GM23338 (cell line): Measurements from ENCODE around the gene CUEDC1. TPM values are rescaled to one million over a fixed set of nuclear protein-coding genes. Genes with fewer than 3 reads are reported as not detected.

Experiments
- ATAC-seq: fragments of 200-7000 bp; cut with Tn5 transposase; 3 replicates; pipeline ENCODE4 v1.9.1; 2020
- DNase-seq: peaks from one replicate; pipeline ENCODE4 v3.0.0-alpha.2; 2015; ENCODE audit warnings: low spot score
- H2AFZ ChIP-seq: fragments of 200-600 bp; sonication (generic); 2 replicates; pipeline ENCODE4 v1.8.0; 2016; ENCODE audit warnings: antibody characterized with exemption, mild to moderate bottlenecking, moderate library complexity
- H3F3A ChIP-seq: fragments of 200-600 bp; sonication (generic); replicated peaks from 2 replicates; pipeline ENCODE4 v1.8.0; 2017; ENCODE audit warnings: antibody characterized with exemption, mixed run types, low read depth
- H3K27ac ChIP-seq: fragments of 200-600 bp; sonication (generic); 2 replicates; pipeline ENCODE4 v1.6.1; 2016; ENCODE audit warnings: low read depth
- H3K27me3 ChIP-seq: fragments of 200-600 bp; sonication (generic); 2 replicates; pipeline ENCODE4 v1.8.0; 2016; ENCODE audit warnings: mild to moderate bottlenecking, mixed run types, moderate library complexity; ENCODE audit not compliant: insufficient read depth
- H3K36me3 ChIP-seq: fragments of 200-600 bp; sonication (generic); 2 replicates; pipeline ENCODE4 v1.8.0; 2016; ENCODE audit warnings: mild to moderate bottlenecking; ENCODE audit not compliant: insufficient read depth
- H3K4me1 ChIP-seq: fragments of 200-600 bp; sonication (generic); 2 replicates; pipeline ENCODE4 v1.8.0; 2016; ENCODE audit warnings: mild to moderate bottlenecking, moderate library complexity; ENCODE audit not compliant: insufficient read depth
- H3K4me2 ChIP-seq: fragments of 200-600 bp; sonication (generic); 2 replicates; pipeline ENCODE4 v1.7.1; 2017; ENCODE audit warnings: mixed run types
- H3K4me3 ChIP-seq: fragments of 200-600 bp; sonication (generic); 2 replicates; pipeline ENCODE4 v1.6.1; 2016; ENCODE audit warnings: mixed run types
- H3K79me2 ChIP-seq: fragments of 200-600 bp; sonication (generic); replicated peaks from 2 replicates; pipeline ENCODE4 v1.8.0; 2017; ENCODE audit warnings: mild to moderate bottlenecking; ENCODE audit not compliant: insufficient read depth
- H3K9me2 ChIP-seq: fragments of 200-600 bp; sonication (generic); 2 replicates; pipeline ENCODE4 v1.8.0; 2017; ENCODE audit not compliant: insufficient read depth
- H4K20me1 ChIP-seq: fragments of 200-600 bp; sonication (generic); replicated peaks from 2 replicates; pipeline ENCODE4 v1.8.0; 2017; ENCODE audit warnings: mild to moderate bottlenecking; ENCODE audit not compliant: insufficient read depth
- H3K27ac Mint-ChIP-seq: 2 replicates; pipeline ENCODE4 v1.8.0; 2020; ENCODE audit warnings: inconsistent platforms, mild to moderate bottlenecking, moderate library complexity, mixed read lengths
- H3K27me3 Mint-ChIP-seq: 3 replicates; pipeline ENCODE4 v1.8.0; 2022; ENCODE audit warnings: low read depth, mild to moderate bottlenecking, moderate library complexity, mixed read lengths, inconsistent platforms; ENCODE audit not compliant: insufficient read depth, poor library complexity
- H3K36me3 Mint-ChIP-seq: 3 replicates; pipeline ENCODE4 v1.8.0; 2021; ENCODE audit warnings: low read depth, mild to moderate bottlenecking, inconsistent platforms, moderate library complexity, mixed read lengths
- H3K4me1 Mint-ChIP-seq: 3 replicates; pipeline ENCODE4 v1.8.0; 2020; ENCODE audit warnings: mild to moderate bottlenecking, inconsistent platforms, mixed read lengths
- H3K4me3 Mint-ChIP-seq: 3 replicates; pipeline ENCODE4 v1.8.0; 2021; ENCODE audit warnings: moderate library complexity, mild to moderate bottlenecking, inconsistent platforms, mixed read lengths
- H3K9me3 Mint-ChIP-seq: 3 replicates; pipeline ENCODE4 v1.8.0; 2020; ENCODE audit warnings: moderate library complexity, mild to moderate bottlenecking, inconsistent platforms, mixed read lengths
- CREB1 ChIP-seq: fragments of 250-450 bp; sonication (Bioruptor Pico); IDR thresholded peaks from 2 replicates; pipeline ENCODE4 v1.5.0; 2020; ENCODE audit warnings: low read depth, mild to moderate bottlenecking, moderate library complexity
- CTCF ChIP-seq, 2 experiments: fragments of 200-600 bp in 1 of 2; sonication (generic) in 1 of 2; conservative IDR thresholded peaks; 2 replicates each; pipeline versions ENCODE4 v1.5.1 to v1.6.1; 2016 to 2017; ENCODE audit warnings: antibody characterized with exemption in 2 of 2, low read depth in 2 of 2, mild to moderate bottlenecking in 2 of 2, moderate library complexity in 1 of 2
- ETS1 ChIP-seq: IDR thresholded peaks from 2 replicates; pipeline ENCODE4 v1.6.1; 2016; ENCODE audit warnings: antibody characterized with exemption
- EZH2 ChIP-seq: fragments of 200-600 bp; sonication (generic); IDR thresholded peaks from one replicate; pipeline ENCODE4 v1.8.0; 2017; ENCODE audit warnings: antibody characterized with exemption, mild to moderate bottlenecking, low read depth; ENCODE audit not compliant: unreplicated experiment
- EZH2phosphoT487 ChIP-seq: fragments of 200-600 bp; sonication (generic); IDR thresholded peaks from one replicate; pipeline ENCODE4 v1.8.1; 2018; ENCODE audit warnings: antibody characterized with exemption; ENCODE audit not compliant: unreplicated experiment
- JUNB ChIP-seq: IDR thresholded peaks from one replicate; pipeline ENCODE4 v1.6.1; 2016; ENCODE audit warnings: antibody characterized with exemption; ENCODE audit not compliant: unreplicated experiment
- NANOG ChIP-seq: IDR thresholded peaks from 2 replicates; pipeline ENCODE4 v1.6.1; 2016; ENCODE audit warnings: antibody characterized with exemption, borderline replicate concordance
- POLR2AphosphoS5 ChIP-seq: IDR thresholded peaks from 2 replicates; pipeline ENCODE4 v1.6.1; 2016; ENCODE audit warnings: antibody characterized with exemption, low read depth
- REST ChIP-seq: IDR thresholded peaks from one replicate; pipeline ENCODE4 v1.6.1; 2018; ENCODE audit warnings: antibody characterized with exemption; ENCODE audit not compliant: unreplicated experiment
- STAT1 ChIP-seq: IDR thresholded peaks from one replicate; pipeline ENCODE4 v1.6.1; 2016; ENCODE audit warnings: antibody characterized with exemption; ENCODE audit not compliant: unreplicated experiment
- ZNF114 ChIP-seq: fragments of 250-450 bp; sonication (Bioruptor Pico); IDR thresholded peaks from 2 replicates; pipeline ENCODE4 v1.5.0; 2020; ENCODE audit warnings: mild to moderate bottlenecking, moderate library complexity
- ZNF331 ChIP-seq: fragments of 250-450 bp; sonication (Bioruptor Pico); IDR thresholded peaks from 2 replicates; pipeline ENCODE4 v1.5.0; 2020; ENCODE audit warnings: low read depth, mild to moderate bottlenecking, moderate library complexity
- ZNF462 ChIP-seq: fragments of 250-450 bp; sonication (Bioruptor Pico); IDR thresholded peaks from 2 replicates; pipeline ENCODE4 v1.5.0; 2020; ENCODE audit warnings: mild to moderate bottlenecking, moderate library complexity
- polyA plus RNA-seq: library from polyadenylated mRNA; unstranded; fragments of >200 nt; fragmentation: Nextera tagmentation; extraction: Ambion mirVana; gene quantifications from 2 replicates; pipeline ENCODE4 v1.2.1, GENCODE V29; 2016
- total RNA-seq: library from RNA; depleted of rRNA; stranded (reverse); fragments of >200 nt; shearing (Covaris generic); gene quantifications from 2 replicates; pipeline ENCODE4 v1.2.3, GENCODE V29; 2014

CUEDC1 gene
- total and polyA plus RNA-seq, 2 experiments from 2014 or later: 3.0 to 7.7 TPM

GRCh38 chr17:57927048-57927723 lies 28.0 kb downstream of the CUEDC1 start:
- no peaks in the 10 kb centered on the region for H3K9me2 ChIP-seq
- peak overlapping the region; percentile 55; the same call in 1 of the 2 replicates for H3K4me2 ChIP-seq
- no peak overlapping the region for H2AFZ ChIP-seq
- H3K27ac ChIP-seq: 0 out of 2 replicates have a peak overlapping the region, but pooled peaks have one; percentile 5
- no peaks in the 10 kb centered on the region for H3K36me3 ChIP-seq
- peaks cover 45% of the 10 kb centered on the region for H3K4me1 Mint-ChIP-seq
- H4K20me1 ChIP-seq: no peaks in the 10 kb centered on the region
- no peaks in the 10 kb centered on the region for H3K79me2 ChIP-seq
- ATAC-seq (peak; percentile 87), DNase-seq (peak; percentile 60)
- H3K27me3 Mint-ChIP-seq: peaks cover 24% of the 10 kb centered on the region
- peak overlapping the region; percentile 16; the same call in 1 of the 3 replicates for H3K4me3 Mint-ChIP-seq
- H3K27ac Mint-ChIP-seq: no peak overlapping the region
- H3K4me1 ChIP-seq: peaks cover 15% of the 10 kb centered on the region
- no peaks in the 10 kb centered on the region for H3K27me3 ChIP-seq
- TF ChIP-seq ETS1: no peak
- TF ChIP-seq REST: no peak
- TF ChIP-seq ZNF114: no peak
- TF ChIP-seq NANOG: no peak
- no peak for TF ChIP-seq ZNF462 (CRISPR knock-in tag)
- no peak for TF ChIP-seq JUNB
- TF ChIP-seq CTCF (conservative IDR thresholded peaks at IDR 0.05; ENCODE audit: low read depth in 2 of 2): no peak
- no peak for TF ChIP-seq EZH2phosphoT487
- TF ChIP-seq ZNF331 (CRISPR knock-in tag): no peak
- TF ChIP-seq STAT1: no peak
- no peak for TF ChIP-seq EZH2
- TF ChIP-seq CREB1 (CRISPR knock-in tag): no peak
- TF ChIP-seq POLR2AphosphoS5: no peak
- no peaks in the 10 kb centered on the region for H3F3A ChIP-seq
- H3K36me3 Mint-ChIP-seq: no peaks in the 10 kb centered on the region
- no peak overlapping the region for H3K4me3 ChIP-seq
- H3K9me3 Mint-ChIP-seq: no peaks in the 10 kb centered on the region
